ENCODE measurements around the gene FASTKD2.
A peak's percentile ranks its signal among the peaks of the same experiment; 100 is the strongest.

Gene FASTKD2

DNA sequence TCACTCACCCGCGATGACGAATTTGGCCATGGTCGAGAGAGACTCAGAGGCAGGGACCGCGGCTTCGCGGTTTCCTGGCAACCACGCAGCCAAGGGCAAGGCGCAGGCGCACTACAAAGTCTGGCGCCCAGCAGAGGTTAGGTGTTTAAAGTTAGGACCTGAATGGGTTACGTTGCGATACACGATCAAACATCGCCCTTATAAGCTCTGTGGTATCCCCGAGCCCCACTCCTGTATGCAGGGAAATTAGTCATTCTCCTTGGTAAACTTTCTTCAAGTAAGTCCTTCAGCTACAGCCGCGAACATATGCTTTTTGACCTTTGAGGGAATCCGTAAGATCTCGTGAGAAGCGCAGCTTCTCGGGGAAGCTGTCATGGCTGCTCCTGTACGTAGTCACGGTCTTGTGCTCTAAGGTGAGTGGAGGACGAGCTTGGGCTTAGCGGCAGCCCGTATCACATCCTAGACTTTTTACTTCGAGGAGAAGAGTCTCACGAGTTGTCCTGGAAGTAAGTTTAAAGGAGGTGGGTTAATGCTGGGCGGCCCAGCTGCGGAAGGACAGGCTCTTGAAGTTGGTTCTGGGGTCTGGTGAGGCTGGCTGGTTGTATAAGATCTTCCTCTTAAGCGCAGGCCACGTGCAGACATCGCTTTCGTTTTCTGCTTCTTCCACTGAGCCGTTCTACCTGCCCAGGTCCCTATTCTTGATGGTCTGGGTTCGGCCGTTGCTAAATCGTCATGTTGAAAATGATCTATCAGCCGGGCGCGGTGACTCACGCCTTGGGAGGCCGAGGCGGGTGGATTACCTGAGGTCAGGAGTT, at the start of gene FASTKD2, which contains the start of gene MDH1B:
FASTKD2 (plus strand) TSS at position 365 of the 815 bp plus-strand sequence. CDS start 1,088 bp downstream, outside the sequence.
MDH1B (minus strand) TSS at position 87 of the 815 bp plus-strand sequence; CDS start at position 30, 57 bp downstream.
- peak; percentile 93 for DNase-seq

- DNase-seq, result no peak
Observed at GRCh38 chr2:206716623-206717022, 48.8 kb upstream of the FASTKD2 start.

GRCh38 chr2:206718296-206718695, 47.1 kb upstream of the FASTKD2 start, which contains the start of gene DYTN:
Gene DYTN (minus strand): TSS chr2:206718396. CDS start chr2:206718279, 117 bp downstream.
- no peak for DNase-seq

DNA sequence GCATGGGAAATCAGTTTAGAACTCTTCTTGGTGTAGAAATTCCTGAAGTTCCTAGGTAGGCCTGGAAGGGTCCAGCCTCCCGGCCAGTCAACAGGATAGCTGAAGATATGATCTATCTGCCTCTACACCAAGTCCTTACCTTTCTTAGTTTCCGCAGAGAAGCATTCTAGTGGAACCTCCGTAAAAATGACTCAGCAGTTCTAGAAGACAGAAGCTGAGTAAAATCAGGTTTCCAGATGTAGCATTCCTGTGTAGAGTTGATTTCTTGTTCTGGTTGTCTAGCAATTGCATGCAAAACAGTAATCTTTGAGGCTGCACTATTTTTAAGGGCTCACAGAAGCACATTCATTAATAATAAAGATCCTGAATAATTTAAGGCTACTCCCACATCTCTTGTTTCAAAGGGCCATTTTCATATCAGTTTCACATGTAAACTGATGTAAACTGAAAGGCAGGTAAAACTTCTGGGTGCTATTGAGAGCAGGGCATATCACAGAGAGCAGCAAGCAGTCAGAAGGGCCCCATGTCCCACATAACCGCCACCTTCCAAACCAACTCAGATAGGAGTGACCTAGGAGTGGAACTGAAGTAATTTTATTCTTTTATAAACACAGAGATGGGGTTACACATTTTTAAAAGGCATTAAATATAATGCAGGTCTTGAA, 44.0 kb upstream of the FASTKD2 start:
- no peak for DNase-seq

GRCh38 chr2:206723288-206723687, 42.1 kb upstream of the FASTKD2 start:
- DNase-seq, result no peak

- DNase-seq, result no peak
Observed at GRCh38 chr2:206727287-206727686, 38.1 kb upstream of the FASTKD2 start.

GRCh38 chr2:206728277-206729199, 36.9 kb upstream of the FASTKD2 start:
- DNase-seq, result no peak

GRCh38 chr2:206733341-206733740, 32.1 kb upstream of the FASTKD2 start:
- DNase-seq, result no peak

GRCh38 chr2:206736935-206737334, 28.5 kb upstream of the FASTKD2 start:
- no peak for DNase-seq

- no peak for DNase-seq
Observed at GRCh38 chr2:206739271-206739670, 26.1 kb upstream of the FASTKD2 start.

- no peak for DNase-seq
Observed at GRCh38 chr2:206740800-206741199, 24.6 kb upstream of the FASTKD2 start.

DNA sequence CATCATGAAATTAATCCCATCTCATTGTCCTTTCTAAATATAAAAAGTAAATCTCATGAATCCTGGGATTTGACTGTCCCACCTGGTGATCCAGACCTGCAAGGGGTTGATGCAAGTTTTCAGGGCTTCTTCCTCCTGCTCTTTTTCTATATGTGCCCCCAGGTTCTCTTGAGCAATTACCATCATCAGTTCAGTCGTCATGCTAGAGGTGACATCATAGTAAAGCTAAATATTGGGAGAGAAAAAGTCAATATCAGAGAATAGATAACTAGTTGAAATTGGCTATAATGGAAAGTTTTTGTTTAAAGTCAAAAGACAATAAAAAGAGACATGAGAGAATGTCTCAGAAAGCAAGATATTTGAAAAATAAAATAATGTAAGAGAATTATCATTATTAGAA, 8.6 kb upstream of the FASTKD2 start:
- DNase-seq, result no peak

- DNase-seq, result no peak
Observed at GRCh38 chr2:206764673-206765241, 649 bp upstream of the FASTKD2 start.

DNA sequence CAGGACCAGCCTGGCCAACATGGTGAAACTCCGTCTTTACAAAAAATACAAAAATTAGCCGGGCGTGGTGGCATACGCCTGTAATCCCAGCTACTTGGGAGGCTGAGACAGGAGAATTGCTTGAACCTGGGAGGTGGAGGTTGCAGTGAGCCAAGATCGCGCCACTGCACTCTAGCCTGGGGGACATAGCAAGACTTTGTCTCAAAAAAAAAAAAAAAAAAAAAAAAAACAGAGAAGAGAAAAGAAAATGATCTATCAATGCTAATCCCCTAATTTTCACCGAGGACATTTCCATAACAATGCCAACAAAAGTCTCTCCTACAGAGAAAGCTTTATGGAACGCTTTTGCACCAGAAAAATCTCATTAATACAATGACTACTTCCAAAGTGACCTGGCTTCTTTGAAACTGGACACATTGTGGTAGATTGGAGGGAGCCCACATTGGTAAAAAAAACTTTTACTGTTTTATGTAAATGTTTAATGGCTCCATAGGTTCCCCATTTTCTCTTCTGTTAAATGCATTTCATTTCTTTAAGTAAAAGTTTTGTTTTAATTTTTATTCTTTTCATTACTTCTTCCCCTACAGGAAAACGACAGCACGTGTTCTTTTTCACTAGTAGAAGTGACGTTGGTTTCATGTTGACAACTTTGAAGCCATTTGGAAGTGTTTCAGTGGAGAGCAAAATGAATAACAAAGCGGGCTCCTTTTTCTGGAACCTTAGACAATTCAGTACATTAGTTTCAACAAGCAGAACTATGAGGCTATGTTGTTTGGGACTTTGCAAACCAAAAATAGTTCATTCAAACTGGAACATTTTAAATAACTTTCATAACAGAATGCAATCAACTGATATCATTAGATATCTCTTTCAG, 888 bp downstream of the FASTKD2 start:
- DNase-seq, result no peak

- no peak for DNase-seq
Observed at GRCh38 chr2:206774871-206775270, 9.5 kb downstream of the FASTKD2 start.

DNA sequence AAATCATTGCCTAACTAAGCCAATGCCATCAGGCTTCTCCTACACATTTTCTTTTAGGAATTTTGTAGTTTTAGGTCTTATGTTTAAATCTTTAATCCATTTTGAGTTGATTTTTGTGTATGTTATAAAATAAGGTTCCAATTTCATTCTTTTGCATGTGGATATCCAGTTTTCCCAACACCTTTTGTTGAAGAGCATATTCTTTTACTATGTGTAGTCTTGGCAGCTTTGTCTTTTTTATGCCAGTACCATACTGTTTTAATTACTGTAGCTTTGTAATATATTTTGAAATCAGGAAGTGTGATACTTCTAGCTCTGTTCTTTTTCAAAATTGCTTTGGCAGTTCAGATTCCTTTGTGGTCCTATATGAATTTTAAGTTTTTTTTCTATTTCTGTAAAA, 11.0 kb downstream of the FASTKD2 start:
- DNase-seq, result no peak

- DNase-seq, result no peak
Observed at GRCh38 chr2:206780671-206781070, 15.3 kb downstream of the FASTKD2 start.

GRCh38 chr2:206783718-206784117, 18.3 kb downstream of the FASTKD2 start:
- DNase-seq, result no peak

GRCh38 chr2:206784559-206785353, 19.4 kb downstream of the FASTKD2 start:
- no peak for DNase-seq

- DNase-seq, result no peak
Observed at GRCh38 chr2:206790311-206790935, 25.0 kb downstream of the FASTKD2 start.
